Fibroblast of lung (primary cell): ENCODE measurements around the gene MYO1D. TPM values are rescaled to one million over a fixed set of nuclear protein-coding genes. Genes with fewer than 3 reads are reported as not detected.

ENCODE experiments used
- DNase-seq, 2 donors: peaks; one replicate each; pipeline versions ENCODE4 v3.0.0 to v3.0.0-alpha.2; 2010; ENCODE audit warnings: low read depth in 2 of 2
- H2AFZ ChIP-seq: 2 replicates; pipeline ENCODE4 v1.5.1; 2012; ENCODE audit warnings: low read length, control low read depth, inconsistent platforms
- H3K27ac ChIP-seq: 2 replicates; pipeline ENCODE4 v1.5.1; 2011; ENCODE audit warnings: low read length, control low read depth; ENCODE audit not compliant: insufficient read depth
- H3K27me3 ChIP-seq: 2 replicates; pipeline ENCODE4 v1.5.1; 2011; ENCODE audit warnings: mild to moderate bottlenecking, low read length; ENCODE audit not compliant: control insufficient read depth, insufficient read depth
- H3K36me3 ChIP-seq: 2 replicates; pipeline ENCODE4 v1.5.1; 2011; ENCODE audit warnings: low read length; ENCODE audit not compliant: control insufficient read depth, insufficient read depth
- H3K4me1 ChIP-seq: 2 replicates; pipeline ENCODE4 v1.5.1; 2011; ENCODE audit warnings: low read length; ENCODE audit not compliant: control insufficient read depth, insufficient read depth; ENCODE audit errors: extremely low read depth
- H3K4me2 ChIP-seq: 2 replicates; pipeline ENCODE4 v1.5.1; 2011; ENCODE audit warnings: low read length, control low read depth; ENCODE audit not compliant: insufficient read depth; ENCODE audit errors: extremely low read depth
- H3K4me3 ChIP-seq, 4 experiments: fragments of 200-600 bp in 1 of 4; sonication (generic) in 1 of 4; replicated peaks in 1 of 4; 2 replicates each; pipeline ENCODE4 v1.5.1; 2011 to 2016; ENCODE audit warnings: low read length in 4 of 4, low read depth in 3 of 4, mild to moderate bottlenecking in 3 of 4, control low read depth in 2 of 4, inconsistent platforms in 1 of 4, mixed read lengths in 1 of 4; ENCODE audit not compliant: insufficient read depth in 1 of 4; ENCODE audit errors: control extremely low read depth in 1 of 4
- H3K79me2 ChIP-seq: 2 replicates; pipeline ENCODE4 v1.5.1; 2012; ENCODE audit warnings: mild to moderate bottlenecking, low read length, inconsistent platforms; ENCODE audit not compliant: control insufficient read depth, insufficient read depth
- H3K9ac ChIP-seq: 2 replicates; pipeline ENCODE4 v1.5.1; 2011; ENCODE audit warnings: mild to moderate bottlenecking, low read length, control low read depth; ENCODE audit not compliant: insufficient read depth
- H3K9me3 ChIP-seq: 2 replicates; pipeline ENCODE4 v1.5.1; 2012; ENCODE audit warnings: low read depth, low read length; ENCODE audit not compliant: control insufficient read depth, insufficient read depth
- H4K20me1 ChIP-seq: 2 replicates; pipeline ENCODE4 v1.5.1; 2011; ENCODE audit warnings: low read length; ENCODE audit not compliant: control insufficient read depth, insufficient read depth; ENCODE audit errors: extremely low read depth
- CTCF ChIP-seq, 2 donors: IDR thresholded peaks in 1 of 2; conservative IDR thresholded peaks in 1 of 2; 1 replicate in 1 of 2; 2 replicates in 1 of 2; pipeline ENCODE4 v1.5.1; 2011 to 2012; ENCODE audit warnings: low read length in 2 of 2, control low read depth in 1 of 2, inconsistent platforms in 1 of 2, low read depth in 1 of 2, mild to moderate bottlenecking in 1 of 2
- EZH2 ChIP-seq: IDR thresholded peaks from 2 replicates; pipeline ENCODE4 v1.5.1; 2012; ENCODE audit warnings: low read length, control low read depth, mild to moderate bottlenecking; ENCODE audit errors: missing control alignments
- polyA plus RNA-seq, 2 donors: library from polyadenylated mRNA; depleted of rRNA in 1 of 2; stranded (reverse) in 1 of 2; unstranded in 1 of 2; fragments of >200 nt; gene quantifications; 2 replicates each; pipeline ENCODE4 v1.2.1, GENCODE V29; 2011 to 2012; ENCODE audit warnings: missing spikeins in 1 of 2
- total RNA-seq: library from RNA; depleted of rRNA; stranded (reverse); fragments of >200 nt; gene quantifications from 2 replicates; pipeline ENCODE4 v1.2.1, GENCODE V29; 2014

MYO1D gene
- total and polyA plus RNA-seq, 2 donors (not counting 1 experiment from before 2014, with no cell fraction given) = 35.0 to 46.6 TPM

GRCh38 chr17:32695864-32696263 lies 181.1 kb downstream of the MYO1D start:
- Histone ChIP-seq H2AFZ (no peak overlapping the region), H3K36me3 (no peaks in the 10 kb centered on the region), H3K79me2 (no peaks in the 10 kb centered on the region), H3K27me3 (no peaks in the 10 kb centered on the region), H3K4me1 (no peaks in the 10 kb centered on the region), H3K4me2 (no peak overlapping the region), H4K20me1 (no peaks in the 10 kb centered on the region), H3K27ac (no peak overlapping the region), H3K4me3 (no peak overlapping the region), H3K9me3 (no peaks in the 10 kb centered on the region), H3K9ac (no peak overlapping the region)
- no peak for DNase-seq
- TF ChIP-seq CTCF (conservative IDR thresholded peaks at IDR 0.05 in 1 of 2, IDR thresholded peaks at IDR 0.05 in 1 of 2; ENCODE audit: low read depth in 1 of 2, low read length in 2 of 2) (no peak), EZH2 (no peak)

- TF ChIP-seq CTCF (conservative IDR thresholded peaks at IDR 0.05 in 1 of 2, IDR thresholded peaks at IDR 0.05 in 1 of 2; ENCODE audit: low read depth in 1 of 2, low read length in 2 of 2) (no peak), EZH2 (no peak)
- Histone ChIP-seq H3K79me2 (no peaks in the 10 kb centered on the region), H3K4me3 (no peak overlapping the region), H4K20me1 (no peaks in the 10 kb centered on the region), H3K9ac (no peak overlapping the region), H3K9me3 (no peaks in the 10 kb centered on the region), H2AFZ (no peak overlapping the region), H3K4me1 (no peaks in the 10 kb centered on the region), H3K36me3 (no peaks in the 10 kb centered on the region), H3K27me3 (no peaks in the 10 kb centered on the region), H3K27ac (no peak overlapping the region), H3K4me2 (no peak overlapping the region)
- DNase-seq = no peak
Measured at GRCh38 chr17:32693194-32693897, 183.6 kb downstream of the MYO1D start.

- Histone ChIP-seq H3K27me3 (no peaks in the 10 kb centered on the region), H3K36me3 (no peaks in the 10 kb centered on the region), H3K9ac (no peak overlapping the region), H3K4me3 (no peak overlapping the region), H3K4me1 (no peaks in the 10 kb centered on the region), H4K20me1 (no peaks in the 10 kb centered on the region), H3K27ac (no peak overlapping the region), H3K79me2 (no peaks in the 10 kb centered on the region), H2AFZ (no peak overlapping the region), H3K4me2 (no peak overlapping the region), H3K9me3 (no peaks in the 10 kb centered on the region)
- no peak for DNase-seq
- no peak for TF ChIP-seq CTCF (conservative IDR thresholded peaks at IDR 0.05 in 1 of 2, IDR thresholded peaks at IDR 0.05 in 1 of 2; ENCODE audit: low read depth in 1 of 2, low read length in 2 of 2)
- TF ChIP-seq EZH2 = no peak
Measured at GRCh38 chr17:32692179-32692578, 184.7 kb downstream of the MYO1D start.
